Liver (tissue), 9 donors: ENCODE measurements around the gene LRP4. TPM values are rescaled to one million over a fixed set of nuclear protein-coding genes. Genes with fewer than 3 reads are reported as not detected.

Experiments
- DNase-seq: peaks from one replicate; pipeline ENCODE4 v3.0.0-alpha.2; 2017; ENCODE audit warnings: low spot score
- H3K27ac ChIP-seq, 2 donors: one replicate each; pipeline ENCODE4 v1.7.0; 2013; ENCODE audit warnings: inconsistent platforms in 2 of 2, low read length in 2 of 2, control low read depth in 1 of 2, low read depth in 1 of 2, mild to moderate bottlenecking in 1 of 2
- H3K27me3 ChIP-seq, 4 donors: one replicate each; pipeline versions ENCODE4 v1.6.1 to v1.7.0; 2013; ENCODE audit warnings: low read length in 3 of 4, inconsistent platforms in 1 of 4, mild to moderate bottlenecking in 1 of 4, moderate library complexity in 1 of 4; ENCODE audit not compliant: control insufficient read depth in 4 of 4, insufficient read depth in 4 of 4
- H3K36me3 ChIP-seq, 4 donors: one replicate each; pipeline versions ENCODE4 v1.6.1 to v1.7.0; 2013; ENCODE audit warnings: low read length in 3 of 4, mild to moderate bottlenecking in 3 of 4, low read depth in 1 of 4, moderate library complexity in 1 of 4; ENCODE audit not compliant: control insufficient read depth in 4 of 4, insufficient read depth in 3 of 4
- H3K4me1 ChIP-seq, 4 donors: one replicate each; pipeline versions ENCODE4 v1.6.1 to v1.7.0; 2013; ENCODE audit warnings: low read length in 3 of 4, mild to moderate bottlenecking in 3 of 4, moderate library complexity in 1 of 4; ENCODE audit not compliant: control insufficient read depth in 4 of 4, insufficient read depth in 4 of 4
- H3K4me3 ChIP-seq, 3 donors: one replicate each; pipeline versions ENCODE4 v1.6.1 to v1.7.0; 2013; ENCODE audit warnings: low read length in 3 of 3, control low read depth in 1 of 3, low read depth in 1 of 3, mild to moderate bottlenecking in 1 of 3
- H3K9ac ChIP-seq, 2 donors: one replicate each; pipeline ENCODE4 v1.7.0; 2013; ENCODE audit warnings: low read length in 2 of 2, mild to moderate bottlenecking in 2 of 2, moderate library complexity in 2 of 2, control low read depth in 1 of 2, low read depth in 1 of 2
- H3K9me3 ChIP-seq, 4 donors: one replicate each; pipeline versions ENCODE4 v1.6.1 to v1.7.0; 2013; ENCODE audit warnings: low read length in 3 of 4; ENCODE audit not compliant: control insufficient read depth in 4 of 4
- EGR1 ChIP-seq, 2 donors: IDR thresholded peaks; 2 replicates each; pipeline ENCODE4 v1.6.1; 2016 to 2018; ENCODE audit warnings: antibody characterized with exemption in 2 of 2, low read depth in 2 of 2
- FOXA1 ChIP-seq: IDR thresholded peaks from 2 replicates; pipeline ENCODE4 v1.6.1; 2016; ENCODE audit warnings: antibody characterized with exemption
- FOXA2 ChIP-seq: IDR thresholded peaks from 2 replicates; pipeline ENCODE4 v1.6.1; 2016; ENCODE audit warnings: antibody characterized with exemption
- GABPA ChIP-seq, 2 donors: IDR thresholded peaks in 1 of 2; conservative IDR thresholded peaks in 1 of 2; 2 replicates each; pipeline ENCODE4 v1.6.1; 2016; ENCODE audit warnings: antibody characterized with exemption in 2 of 2, mild to moderate bottlenecking in 1 of 2, moderate library complexity in 1 of 2
- HNF4A ChIP-seq, 2 donors: conservative IDR thresholded peaks; 2 replicates each; pipeline ENCODE4 v1.6.1; 2016; ENCODE audit warnings: antibody characterized with exemption in 2 of 2, mild to moderate bottlenecking in 2 of 2
- HNF4G ChIP-seq: IDR thresholded peaks from 2 replicates; pipeline ENCODE4 v1.6.1; 2016; ENCODE audit warnings: antibody characterized with exemption
- JUND ChIP-seq, 2 donors: IDR thresholded peaks; 2 replicates each; pipeline ENCODE4 v1.6.1; 2016; ENCODE audit warnings: antibody characterized with exemption in 2 of 2
- NR2F2 ChIP-seq: IDR thresholded peaks from 2 replicates; pipeline ENCODE4 v1.6.1; 2016; ENCODE audit warnings: antibody characterized with exemption
- RAD21 ChIP-seq, 2 donors: IDR thresholded peaks; 2 replicates each; pipeline ENCODE4 v1.6.1; 2016; ENCODE audit warnings: antibody characterized with exemption in 2 of 2, mild to moderate bottlenecking in 2 of 2
- RXRA ChIP-seq, 2 donors: IDR thresholded peaks; 2 replicates each; pipeline ENCODE4 v1.6.1; 2017 to 2018; ENCODE audit warnings: antibody characterized with exemption in 2 of 2, mild to moderate bottlenecking in 1 of 2
- SP1 ChIP-seq: IDR thresholded peaks from 2 replicates; pipeline ENCODE4 v1.6.1; 2018; ENCODE audit warnings: antibody characterized with exemption, mild to moderate bottlenecking
- TAF1 ChIP-seq: conservative IDR thresholded peaks from 2 replicates; pipeline ENCODE4 v1.6.1; 2016; ENCODE audit warnings: antibody characterized with exemption, mild to moderate bottlenecking
- YY1 ChIP-seq: IDR thresholded peaks from 2 replicates; pipeline ENCODE4 v1.6.1; 2016; ENCODE audit warnings: antibody characterized with exemption, mild to moderate bottlenecking
- WGBS: extraction: QIAGEN DNeasy Blood & Tissue Kit; methylation state at CpG from one replicate; pipeline ENCODE4 v1.1.7; 2013; 5-methylcytosine and 5-hydroxymethylcytosine counted together
- polyA plus RNA-seq, 2 donors: library from polyadenylated mRNA; stranded (reverse) in 1 of 2; unstranded in 1 of 2; fragments of 200-250 nt in 1 of 2; fragments of >200 nt in 1 of 2; fragmentation: Nextera tagmentation in 1 of 2; extraction: Ambion mirVana in 1 of 2; gene quantifications; one replicate each; pipeline versions ENCODE4 v1.2.1 to v1.2.3, GENCODE V29; 2013 to 2015
- total RNA-seq, 2 donors: library from RNA; depleted of rRNA; stranded (reverse); fragments of >200 nt; gene quantifications; one replicate each; pipeline ENCODE4 v1.2.3, GENCODE V29; 2014
- TF ChIP-seq, protein P1 (sequence below): IDR thresholded peaks from 2 replicates; pipeline ENCODE4 v1.6.1; 2016; ENCODE audit warnings: antibody characterized with exemption, mild to moderate bottlenecking
- TF ChIP-seq, protein P2 (sequence below): IDR thresholded peaks from 2 replicates; pipeline ENCODE4 v1.6.1; 2016; ENCODE audit warnings: antibody characterized with exemption
- TF ChIP-seq, protein P3 (sequence below): IDR thresholded peaks from 2 replicates; pipeline ENCODE4 v1.6.1; 2016; ENCODE audit warnings: antibody characterized with exemption
- TF ChIP-seq, protein P4 (sequence below): fragments of 150-350 bp; IDR thresholded peaks from 2 replicates; pipeline ENCODE4 v1.5.1; 2017; ENCODE audit warnings: improper control_type of control experiment, low read depth, low read length; ENCODE audit not compliant: missing input control
- donor health status: healthy.
- donor health status: healthy.
- donor health status: healthy.
- donor health status: healthy.
- donor health status: healthy.

The LRP4 gene
- total and polyA plus RNA-seq, 4 donors: 0.50 to 3.1 (median 0.90) TPM

DNA sequence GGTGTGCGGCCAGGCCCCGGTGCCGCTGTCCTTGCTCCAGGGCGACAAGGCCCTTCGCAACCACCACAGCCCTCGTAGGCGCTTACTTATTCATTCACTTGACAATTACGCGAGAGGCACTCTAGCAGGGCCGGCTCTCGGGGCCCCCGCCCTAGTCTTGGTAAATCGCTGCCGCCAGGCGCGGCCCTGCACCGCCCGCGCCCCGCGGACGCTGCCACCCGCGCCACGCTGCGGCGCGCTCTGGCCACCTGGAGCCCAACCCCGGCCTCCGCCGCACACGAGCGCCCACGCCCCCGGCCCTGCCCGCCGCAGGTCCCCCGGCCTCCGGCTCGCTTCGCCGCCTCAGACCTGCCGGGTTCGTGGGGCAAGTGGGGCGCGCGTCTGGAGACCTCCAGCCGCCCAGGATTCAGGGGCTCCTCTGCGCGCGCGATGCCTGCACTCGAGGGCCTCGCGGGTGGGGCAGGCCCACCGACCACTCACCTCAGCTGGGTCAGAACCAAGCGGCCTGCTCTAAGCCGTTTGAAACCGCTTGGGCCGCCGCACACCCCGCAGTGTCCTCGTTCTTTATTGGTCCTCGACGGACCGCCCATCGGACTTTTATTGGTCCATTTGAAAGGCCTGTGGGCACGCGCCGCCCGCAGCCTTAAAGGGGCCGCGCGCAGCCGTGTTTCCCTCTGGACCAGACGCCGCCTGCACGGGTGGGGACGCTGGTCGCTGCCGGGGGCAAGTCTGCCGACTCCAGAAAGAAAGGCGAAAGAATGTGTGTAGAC lies 72.4 kb downstream of the LRP4 start, which contains the start of gene CKAP5:
CKAP5 (minus strand) TSS at position 541 of the 770 bp plus-strand sequence. CDS start 25,049 bp downstream, outside the sequence.
- DNase-seq: peak; percentile 91
- TF ChIP-seq YY1 (no peak), FOXA1 (no peak), JUND (IDR thresholded peaks at IDR 0.05) (no peak), RAD21 (IDR thresholded peaks at IDR 0.05) (peak in 1 of 2 donors; percentile 8), TAF1 (no peak), SP1 (peak; percentile 98), GABPA (IDR thresholded peaks at IDR 0.05 in 1 of 2, conservative IDR thresholded peaks at IDR 0.05 in 1 of 2) (no peak), FOXA2 (no peak), HNF4G (no peak), EGR1 (IDR thresholded peaks at IDR 0.05; ENCODE audit: low read depth in 2 of 2) (no peak), RXRA (IDR thresholded peaks at IDR 0.05) (no peak)
- TF ChIP-seq, protein P1, sequence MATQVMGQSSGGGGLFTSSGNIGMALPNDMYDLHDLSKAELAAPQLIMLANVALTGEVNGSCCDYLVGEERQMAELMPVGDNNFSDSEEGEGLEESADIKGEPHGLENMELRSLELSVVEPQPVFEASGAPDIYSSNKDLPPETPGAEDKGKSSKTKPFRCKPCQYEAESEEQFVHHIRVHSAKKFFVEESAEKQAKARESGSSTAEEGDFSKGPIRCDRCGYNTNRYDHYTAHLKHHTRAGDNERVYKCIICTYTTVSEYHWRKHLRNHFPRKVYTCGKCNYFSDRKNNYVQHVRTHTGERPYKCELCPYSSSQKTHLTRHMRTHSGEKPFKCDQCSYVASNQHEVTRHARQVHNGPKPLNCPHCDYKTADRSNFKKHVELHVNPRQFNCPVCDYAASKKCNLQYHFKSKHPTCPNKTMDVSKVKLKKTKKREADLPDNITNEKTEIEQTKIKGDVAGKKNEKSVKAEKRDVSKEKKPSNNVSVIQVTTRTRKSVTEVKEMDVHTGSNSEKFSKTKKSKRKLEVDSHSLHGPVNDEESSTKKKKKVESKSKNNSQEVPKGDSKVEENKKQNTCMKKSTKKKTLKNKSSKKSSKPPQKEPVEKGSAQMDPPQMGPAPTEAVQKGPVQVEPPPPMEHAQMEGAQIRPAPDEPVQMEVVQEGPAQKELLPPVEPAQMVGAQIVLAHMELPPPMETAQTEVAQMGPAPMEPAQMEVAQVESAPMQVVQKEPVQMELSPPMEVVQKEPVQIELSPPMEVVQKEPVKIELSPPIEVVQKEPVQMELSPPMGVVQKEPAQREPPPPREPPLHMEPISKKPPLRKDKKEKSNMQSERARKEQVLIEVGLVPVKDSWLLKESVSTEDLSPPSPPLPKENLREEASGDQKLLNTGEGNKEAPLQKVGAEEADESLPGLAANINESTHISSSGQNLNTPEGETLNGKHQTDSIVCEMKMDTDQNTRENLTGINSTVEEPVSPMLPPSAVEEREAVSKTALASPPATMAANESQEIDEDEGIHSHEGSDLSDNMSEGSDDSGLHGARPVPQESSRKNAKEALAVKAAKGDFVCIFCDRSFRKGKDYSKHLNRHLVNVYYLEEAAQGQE: no peak
- TF ChIP-seq, protein P2, sequence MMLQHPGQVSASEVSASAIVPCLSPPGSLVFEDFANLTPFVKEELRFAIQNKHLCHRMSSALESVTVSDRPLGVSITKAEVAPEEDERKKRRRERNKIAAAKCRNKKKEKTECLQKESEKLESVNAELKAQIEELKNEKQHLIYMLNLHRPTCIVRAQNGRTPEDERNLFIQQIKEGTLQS: no peak
- TF ChIP-seq, protein P3, sequence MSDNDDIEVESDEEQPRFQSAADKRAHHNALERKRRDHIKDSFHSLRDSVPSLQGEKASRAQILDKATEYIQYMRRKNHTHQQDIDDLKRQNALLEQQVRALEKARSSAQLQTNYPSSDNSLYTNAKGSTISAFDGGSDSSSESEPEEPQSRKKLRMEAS: peak; percentile 85
- peak within 1 kb of the TSS; percentile 55 to 84 for H3K27ac ChIP-seq
- H3K9ac ChIP-seq: peak within 1 kb of the TSS; percentile 57 to 90
- WGBS: under 1% methylated on average over 83 of the region's 83 CpGs
- peaks cover 0 to under 1% (median 0%) of the 10 kb centered on the region in 4 donors for H3K9me3 ChIP-seq
- peaks cover 0 to 2% (median 0%) of the 10 kb centered on the region in 4 donors for H3K36me3 ChIP-seq
- H3K4me1 ChIP-seq: peaks cover 4 to 14% (median 9%) of the 10 kb centered on the region in 4 donors
- H3K4me3 ChIP-seq: peak within 1 kb of the TSS; percentile 77 to 89 (median 89)
- H3K27me3 ChIP-seq: no peaks in the 10 kb centered on the region

DNA sequence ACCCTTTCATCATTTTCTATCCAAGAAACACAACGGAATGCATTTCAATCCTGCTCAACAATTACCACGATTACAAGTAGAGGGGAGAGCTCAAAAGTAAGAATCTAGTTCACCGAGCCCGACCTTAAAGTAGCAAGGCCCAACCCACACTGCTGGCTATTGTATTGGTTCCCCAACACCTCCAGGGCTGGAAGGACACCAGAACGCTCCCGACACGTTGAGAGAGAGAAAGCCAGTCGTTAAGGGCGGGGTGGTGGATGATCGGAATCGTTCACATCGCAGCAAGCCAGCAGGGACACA lies 73.0 kb downstream of the LRP4 start:
- Histone ChIP-seq H3K27me3 (no peaks in the 10 kb centered on the region), H3K36me3 (peaks cover 0 to 2% (median 0%) of the 10 kb centered on the region in 4 donors), H3K9ac (peak overlapping the region; percentile 9 to 90), H3K9me3 (no peaks in the 10 kb centered on the region), H3K4me3 (peak overlapping the region; percentile 77 to 89 (median 89)), H3K27ac (peak overlapping the region; percentile 22 to 84), H3K4me1 (peaks cover 4 to 14% (median 9%) of the 10 kb centered on the region in 4 donors)
- WGBS: under 1% methylated on average over 12 of the region's 12 CpGs
- TF ChIP-seq, protein P1: no peak
- TF ChIP-seq NR2F2: no peak
- TF ChIP-seq, protein P2: no peak
- TF ChIP-seq FOXA2: no peak
- TF ChIP-seq HNF4G: no peak
- no peak for TF ChIP-seq YY1
- TF ChIP-seq JUND (IDR thresholded peaks at IDR 0.05): no peak
- TF ChIP-seq, protein P4, sequence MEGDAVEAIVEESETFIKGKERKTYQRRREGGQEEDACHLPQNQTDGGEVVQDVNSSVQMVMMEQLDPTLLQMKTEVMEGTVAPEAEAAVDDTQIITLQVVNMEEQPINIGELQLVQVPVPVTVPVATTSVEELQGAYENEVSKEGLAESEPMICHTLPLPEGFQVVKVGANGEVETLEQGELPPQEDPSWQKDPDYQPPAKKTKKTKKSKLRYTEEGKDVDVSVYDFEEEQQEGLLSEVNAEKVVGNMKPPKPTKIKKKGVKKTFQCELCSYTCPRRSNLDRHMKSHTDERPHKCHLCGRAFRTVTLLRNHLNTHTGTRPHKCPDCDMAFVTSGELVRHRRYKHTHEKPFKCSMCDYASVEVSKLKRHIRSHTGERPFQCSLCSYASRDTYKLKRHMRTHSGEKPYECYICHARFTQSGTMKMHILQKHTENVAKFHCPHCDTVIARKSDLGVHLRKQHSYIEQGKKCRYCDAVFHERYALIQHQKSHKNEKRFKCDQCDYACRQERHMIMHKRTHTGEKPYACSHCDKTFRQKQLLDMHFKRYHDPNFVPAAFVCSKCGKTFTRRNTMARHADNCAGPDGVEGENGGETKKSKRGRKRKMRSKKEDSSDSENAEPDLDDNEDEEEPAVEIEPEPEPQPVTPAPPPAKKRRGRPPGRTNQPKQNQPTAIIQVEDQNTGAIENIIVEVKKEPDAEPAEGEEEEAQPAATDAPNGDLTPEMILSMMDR: no peak
- TF ChIP-seq RXRA (IDR thresholded peaks at IDR 0.05): no peak
- TF ChIP-seq EGR1 (IDR thresholded peaks at IDR 0.05; ENCODE audit: low read depth in 2 of 2): no peak
- TF ChIP-seq HNF4A (conservative IDR thresholded peaks at IDR 0.05): no peak
- no peak for TF ChIP-seq FOXA1
- TF ChIP-seq, protein P3: no peak
- TF ChIP-seq RAD21 (IDR thresholded peaks at IDR 0.05): no peak
- no peak for DNase-seq
